A673 (cell line): ENCODE results near the gene AHDC1. TPM values are rescaled to one million over a fixed set of nuclear protein-coding genes. Genes with fewer than 3 reads are reported as not detected.
A peak's percentile ranks its signal among the peaks of the same experiment; 100 is the strongest.

Experiments used
- BruUV-seq: library from RNA; stranded (reverse); fragments of 400-500 nt; replicated peaks from 2 replicates; lab custom pipeline; 2021; lab: Mats Ljungman, UMichigan
- CTCF ChIA-PET: fragments of 300-600 bp; sonication (Branson Sonifier 250); formaldehyde crosslinking; loops from one replicate; lab custom pipeline; 2022; ENCODE audit warnings: antibody characterized with exemption; lab: Charles Lee
- POLR2A ChIA-PET: fragments of 300-600 bp; sonication (Branson Sonifier 250); formaldehyde crosslinking; loops from one replicate; lab custom pipeline; 2022; ENCODE audit warnings: antibody characterized with exemption; ENCODE audit not compliant: low non-redundant PET; lab: Charles Lee
- DNase-seq: peaks from one replicate; pipeline ENCODE4 v3.0.0-alpha.2; 2015; ENCODE audit warnings: low spot score
- H3K27ac ChIP-seq: fragments of 200-600 bp; sonication (generic); 2 replicates; pipeline ENCODE4 v1.5.1; 2016; ENCODE audit warnings: mixed run types, low read depth, mild to moderate bottlenecking, mixed read lengths, antibody characterized with exemption, low read length; ENCODE audit not compliant: poor library complexity, severe bottlenecking
- H3K27me3 ChIP-seq: fragments of 200-600 bp; sonication (generic); replicated peaks from 2 replicates; pipeline ENCODE4 v1.6.1; 2017; ENCODE audit warnings: mixed run types, low read depth, mild to moderate bottlenecking, mixed read lengths, antibody characterized with exemption, low read length; ENCODE audit not compliant: insufficient read depth, poor library complexity
- H3K36me3 ChIP-seq: fragments of 200-600 bp; sonication (generic); 2 replicates; pipeline ENCODE4 v1.6.1; 2016; ENCODE audit warnings: mixed run types, mild to moderate bottlenecking, mixed read lengths, antibody characterized with exemption, low read length; ENCODE audit not compliant: insufficient read depth, poor library complexity, severe bottlenecking
- H3K4me1 ChIP-seq: fragments of 200-600 bp; sonication (generic); 2 replicates; pipeline ENCODE4 v1.6.1; 2017; ENCODE audit warnings: mixed run types, mild to moderate bottlenecking, mixed read lengths, antibody characterized with exemption, low read length; ENCODE audit not compliant: insufficient read depth, poor library complexity, severe bottlenecking
- H3K4me3 ChIP-seq: fragments of 200-600 bp; sonication (generic); 2 replicates; pipeline ENCODE4 v1.5.1; 2016; ENCODE audit warnings: low read depth, mixed run types, mild to moderate bottlenecking, mixed read lengths, low read length; ENCODE audit not compliant: poor library complexity, severe bottlenecking
- H3K9me3 ChIP-seq: fragments of 200-600 bp; sonication (generic); 2 replicates; pipeline ENCODE4 v1.6.1; 2016; ENCODE audit warnings: mixed run types, low read depth, mild to moderate bottlenecking, mixed read lengths, antibody characterized with exemption, low read length; ENCODE audit not compliant: poor library complexity, severe bottlenecking
- EZH2 ChIP-seq: fragments of 200-600 bp; sonication (generic); IDR thresholded peaks from 2 replicates; pipeline ENCODE4 v1.6.1; 2017; ENCODE audit warnings: borderline replicate concordance, low read depth, mild to moderate bottlenecking, mixed read lengths, antibody characterized with exemption, low read length; ENCODE audit not compliant: poor library complexity, severe bottlenecking
- intact Hi-C: fragments of 100-400 bp; cut with micrococcal nuclease; formaldehyde crosslinking; loops from one replicate; pipeline ENCODE4 v1.10.0; 2022; ENCODE audit not compliant: unreplicated experiment
- total RNA-seq: library from RNA; stranded (reverse); gene quantifications from 2 replicates; pipeline ENCODE4 v1.2.3, GENCODE V29; 2021
- TF ChIP-seq, protein P1 (sequence below): fragments of 300-800, 200-600 bp; sonication (generic); conservative IDR thresholded peaks from 2 replicates; pipeline ENCODE4 v1.5.1; 2017; ENCODE audit warnings: low read depth, mild to moderate bottlenecking, antibody characterized with exemption, low read length, moderate library complexity, mixed read lengths

Gene AHDC1
- total RNA-seq, 1 experiment from 2014 or later, result 33.2 TPM

DNA sequence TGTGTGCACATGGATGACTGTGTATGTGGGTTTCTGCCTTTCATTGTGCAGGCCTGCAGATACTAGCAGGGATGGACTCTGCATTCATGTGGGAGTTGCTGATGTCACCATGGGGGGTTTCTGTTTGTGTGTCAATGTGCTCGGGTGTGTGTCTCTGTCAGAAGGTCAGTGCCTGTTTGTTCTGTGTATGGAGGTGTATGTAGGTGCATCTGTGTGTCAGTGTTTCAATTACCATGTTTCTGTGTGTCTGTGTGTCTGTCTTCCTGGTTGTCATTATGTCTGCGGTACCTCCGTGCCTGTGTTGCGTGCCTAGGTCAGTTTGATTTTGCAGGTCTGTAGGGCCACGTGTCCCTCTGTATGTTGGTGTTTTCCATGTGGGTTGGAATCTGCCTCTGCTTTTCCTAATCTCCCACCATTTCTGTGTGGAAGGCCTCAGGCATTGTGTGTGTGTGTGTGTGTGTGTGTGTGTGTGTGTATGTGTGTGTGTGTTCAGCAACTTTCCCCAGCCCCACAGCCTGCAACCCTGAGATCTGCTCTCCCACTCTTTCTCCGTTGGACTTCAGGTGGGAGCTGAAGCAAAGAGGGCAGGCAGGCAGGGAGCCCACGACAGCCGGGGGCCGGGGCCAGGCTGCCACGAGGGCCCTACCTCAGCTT, 77.2 kb downstream of the AHDC1 start:
- CTCF ChIA-PET, result no interaction called here
- BruUV-seq, result no TSS peak
- H3K27me3 ChIP-seq, result no peaks in the 10 kb centered on the region
- H3K36me3 ChIP-seq, result no peaks in the 10 kb centered on the region
- no peak overlapping the region for H3K4me3 ChIP-seq
- POLR2A ChIA-PET, result no interaction called here
- no peak for TF ChIP-seq EZH2
- TF ChIP-seq, protein P1, sequence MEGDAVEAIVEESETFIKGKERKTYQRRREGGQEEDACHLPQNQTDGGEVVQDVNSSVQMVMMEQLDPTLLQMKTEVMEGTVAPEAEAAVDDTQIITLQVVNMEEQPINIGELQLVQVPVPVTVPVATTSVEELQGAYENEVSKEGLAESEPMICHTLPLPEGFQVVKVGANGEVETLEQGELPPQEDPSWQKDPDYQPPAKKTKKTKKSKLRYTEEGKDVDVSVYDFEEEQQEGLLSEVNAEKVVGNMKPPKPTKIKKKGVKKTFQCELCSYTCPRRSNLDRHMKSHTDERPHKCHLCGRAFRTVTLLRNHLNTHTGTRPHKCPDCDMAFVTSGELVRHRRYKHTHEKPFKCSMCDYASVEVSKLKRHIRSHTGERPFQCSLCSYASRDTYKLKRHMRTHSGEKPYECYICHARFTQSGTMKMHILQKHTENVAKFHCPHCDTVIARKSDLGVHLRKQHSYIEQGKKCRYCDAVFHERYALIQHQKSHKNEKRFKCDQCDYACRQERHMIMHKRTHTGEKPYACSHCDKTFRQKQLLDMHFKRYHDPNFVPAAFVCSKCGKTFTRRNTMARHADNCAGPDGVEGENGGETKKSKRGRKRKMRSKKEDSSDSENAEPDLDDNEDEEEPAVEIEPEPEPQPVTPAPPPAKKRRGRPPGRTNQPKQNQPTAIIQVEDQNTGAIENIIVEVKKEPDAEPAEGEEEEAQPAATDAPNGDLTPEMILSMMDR, result no peak
- no peak for DNase-seq
- no peaks in the 10 kb centered on the region for H3K9me3 ChIP-seq
- peaks cover 67% of the 10 kb centered on the region for H3K4me1 ChIP-seq
- H3K27ac ChIP-seq, result peak overlapping the region; percentile 68
- intact Hi-C loops, result no loop called here

DNA sequence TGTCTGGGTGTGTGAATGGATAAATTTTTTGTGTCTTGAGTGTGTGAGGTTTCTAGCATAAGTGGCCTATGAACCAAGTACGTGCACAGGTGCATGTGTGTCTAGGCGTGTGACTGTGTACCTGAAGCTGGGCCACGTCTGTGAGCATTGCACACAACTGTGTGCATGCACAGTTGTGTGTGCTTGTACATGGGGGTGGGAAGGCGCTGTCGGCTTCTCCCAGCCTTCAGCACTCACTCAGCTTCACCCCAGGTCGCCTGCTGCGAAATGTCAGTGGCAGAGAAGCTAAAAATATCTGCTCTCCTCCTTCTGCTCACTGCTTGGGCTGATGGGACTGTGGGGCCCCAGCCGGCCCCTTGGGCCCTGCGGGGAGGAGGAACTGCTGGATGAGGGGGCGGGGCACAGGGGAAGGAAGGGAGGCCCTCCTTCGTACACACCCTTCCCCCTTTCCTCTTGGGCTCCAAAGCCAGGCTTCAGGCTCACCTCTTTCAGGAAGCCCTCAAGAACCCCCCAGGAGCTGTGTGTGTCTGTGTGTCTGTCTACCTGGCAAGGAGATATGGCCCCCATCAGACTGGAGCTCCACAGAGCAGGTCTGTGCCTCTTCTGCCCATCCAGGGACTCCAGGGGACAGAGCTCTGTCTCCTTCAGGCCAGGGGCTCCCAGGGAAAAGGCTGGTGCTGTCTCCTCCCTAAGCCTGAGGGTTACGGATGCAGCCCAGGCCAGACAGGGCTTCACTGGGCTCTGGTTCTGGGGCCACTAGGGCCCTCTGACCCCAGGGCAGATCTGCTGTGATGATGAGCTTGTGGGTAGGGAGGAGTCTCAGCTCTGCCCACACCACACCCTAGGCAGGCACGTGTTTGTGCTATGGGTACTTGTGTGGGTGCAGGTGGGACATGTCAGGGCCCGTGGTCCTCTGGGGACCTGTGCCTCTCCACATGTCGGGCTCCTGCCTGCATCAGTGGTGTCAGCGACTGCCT, 78.4 kb downstream of the AHDC1 start:
- intact Hi-C loops, result no loop called here
- BruUV-seq, result no TSS peak
- H3K4me3 ChIP-seq, result no peak overlapping the region

DNA sequence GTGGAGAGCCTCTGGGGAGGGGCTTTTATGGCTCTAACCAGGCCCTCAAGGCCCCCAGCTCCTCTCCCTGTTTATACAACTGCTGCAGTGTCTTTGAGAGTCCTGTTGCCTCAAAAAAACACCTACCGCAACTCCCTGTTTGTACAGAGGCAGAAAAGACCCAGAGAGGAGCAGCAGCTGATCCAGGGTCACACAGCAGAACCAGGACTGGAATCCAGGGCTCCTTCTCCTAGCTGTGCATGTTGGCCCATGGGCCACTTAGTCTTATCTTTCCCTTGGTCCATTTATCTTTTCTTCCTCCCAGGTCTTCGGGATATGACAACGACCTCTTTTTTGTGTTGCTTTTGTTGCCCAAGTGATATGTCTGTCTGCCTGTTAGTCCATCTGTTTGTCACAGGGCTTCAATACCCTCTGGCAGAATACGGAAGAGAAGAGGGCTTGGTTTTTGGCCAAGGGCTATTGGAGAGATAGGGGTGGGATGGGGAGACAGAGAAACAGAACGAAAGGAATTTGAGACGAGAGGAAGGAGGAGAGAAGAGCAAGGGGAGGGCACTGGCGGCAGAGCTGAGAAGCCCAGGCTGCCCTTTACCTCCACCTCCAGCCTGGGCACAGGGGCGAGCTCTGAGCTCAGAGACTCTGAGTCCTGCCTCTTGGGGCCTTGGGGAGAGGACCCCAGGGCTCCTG, 80.5 kb downstream of the AHDC1 start:
- no peak for DNase-seq
- Histone ChIP-seq H3K36me3 (no peaks in the 10 kb centered on the region), H3K9me3 (no peaks in the 10 kb centered on the region), H3K27ac (peak overlapping the region; percentile 51), H3K4me1 (peaks cover 59% of the 10 kb centered on the region), H3K4me3 (no peak overlapping the region), H3K27me3 (no peaks in the 10 kb centered on the region)
- POLR2A ChIA-PET, result no interaction called here
- intact Hi-C loops, result no loop called here
- TF ChIP-seq EZH2, result no peak
- TF ChIP-seq, protein P1, result no peak
- CTCF ChIA-PET, result no interaction called here
- no TSS peak for BruUV-seq

More for the DNA sequence above, 78.4 kb downstream of the AHDC1 start:
- peak overlapping the region; percentile 68 for H3K27ac ChIP-seq
- CTCF ChIA-PET, result no interaction called here
- H3K27me3 ChIP-seq, result no peaks in the 10 kb centered on the region
- TF ChIP-seq, protein P1, result no peak
- no peak for TF ChIP-seq EZH2
- POLR2A ChIA-PET, result interaction anchor here (0.7 kb wide), 1 partner anchor 9 kb away, joined by 3 read pairs; no protein-coding TSS in a partner anchor
- peaks cover 67% of the 10 kb centered on the region for H3K4me1 ChIP-seq
- H3K9me3 ChIP-seq, result no peaks in the 10 kb centered on the region
- DNase-seq, result peak; percentile 82
- no peaks in the 10 kb centered on the region for H3K36me3 ChIP-seq
